GM18907 (cell line): ENCODE results near the gene VRK1.

Source experiments
- ATAC-seq: cut with Tn5 transposase; IDR thresholded peaks from one replicate; pipeline ENCODE4 v1.9.1; 2021; ENCODE audit warnings: mild to moderate bottlenecking, moderate library complexity; ENCODE audit not compliant: unreplicated experiment

The VRK1 gene

DNA sequence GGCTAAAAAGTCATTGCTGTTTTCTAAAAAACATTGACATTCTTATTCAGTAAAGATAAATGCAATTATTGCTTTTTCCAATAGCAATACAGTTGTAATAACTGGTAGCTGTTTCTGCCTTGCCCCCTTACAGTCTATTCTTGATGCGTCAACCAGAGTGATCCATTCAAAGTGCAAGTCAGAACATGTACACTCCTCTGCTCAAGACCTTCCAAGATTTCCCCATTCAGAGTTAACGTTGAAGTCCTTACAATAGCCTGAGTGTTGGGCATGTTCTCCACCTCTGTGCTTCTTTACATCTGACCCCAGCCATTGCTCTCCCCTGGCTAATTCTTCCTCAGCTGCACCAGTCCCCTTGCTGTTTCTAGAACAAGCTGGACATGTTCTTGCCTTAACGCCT is 24.3 kb downstream of the VRK1 start:
- ATAC-seq, result no peak

DNA sequence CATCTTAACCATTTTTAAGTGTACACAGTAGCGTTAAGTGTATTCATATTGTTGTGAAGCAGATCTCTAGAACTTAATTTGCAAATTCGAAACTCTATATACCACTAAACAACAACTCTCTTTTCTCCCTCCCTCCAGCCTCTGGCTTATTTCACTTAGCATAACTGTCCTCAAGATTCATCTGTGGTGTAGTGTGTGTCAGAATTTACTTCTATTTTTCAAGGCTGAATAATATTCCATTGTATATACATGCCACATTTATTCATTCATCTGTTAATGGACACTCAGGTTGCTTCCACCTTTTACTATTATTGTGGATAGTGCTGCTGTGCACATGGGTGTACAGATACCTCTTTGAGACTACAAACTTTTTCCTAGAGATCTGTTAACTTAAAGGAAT is 26.5 kb downstream of the VRK1 start:
- ATAC-seq, result no peak

DNA sequence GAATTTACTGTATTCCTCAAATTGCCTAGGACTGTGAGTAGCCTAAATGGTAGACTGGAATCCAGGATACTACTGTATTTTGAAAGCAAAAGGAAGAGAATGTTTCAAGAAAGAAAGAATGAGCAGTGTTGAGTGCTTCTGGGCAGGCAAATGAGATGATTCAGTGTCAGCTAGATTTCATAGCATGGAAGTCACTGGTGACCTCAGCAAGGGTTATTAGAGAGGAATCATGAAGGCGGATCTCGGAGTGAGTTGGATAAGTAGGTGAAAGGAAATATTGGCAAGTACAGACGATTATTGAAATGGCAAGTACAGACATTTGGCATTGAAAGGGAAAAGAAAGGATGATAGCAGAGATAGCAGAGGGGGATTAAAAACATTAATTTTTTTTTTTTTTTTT is 27.1 kb downstream of the VRK1 start:
- no peak for ATAC-seq

DNA sequence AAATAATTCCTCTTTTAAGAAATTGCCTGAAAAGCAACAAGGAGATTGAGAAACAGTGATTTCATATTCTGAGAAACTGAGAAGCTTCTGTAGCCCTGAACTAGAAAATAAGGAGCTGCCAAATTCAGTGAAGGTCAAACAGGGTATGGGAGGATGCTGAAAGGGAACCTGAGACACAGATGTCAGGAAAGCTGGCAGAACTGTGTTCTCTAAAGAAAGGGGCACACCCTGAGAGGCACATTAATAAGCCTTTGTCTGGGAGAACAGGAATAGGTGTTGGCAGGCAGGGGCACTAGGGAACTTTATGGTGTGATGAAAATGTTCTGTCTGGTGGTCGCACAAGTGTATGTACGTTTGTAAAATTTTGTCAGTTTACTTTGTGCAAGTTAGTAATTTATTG is 29.6 kb downstream of the VRK1 start:
- ATAC-seq, result no peak

DNA sequence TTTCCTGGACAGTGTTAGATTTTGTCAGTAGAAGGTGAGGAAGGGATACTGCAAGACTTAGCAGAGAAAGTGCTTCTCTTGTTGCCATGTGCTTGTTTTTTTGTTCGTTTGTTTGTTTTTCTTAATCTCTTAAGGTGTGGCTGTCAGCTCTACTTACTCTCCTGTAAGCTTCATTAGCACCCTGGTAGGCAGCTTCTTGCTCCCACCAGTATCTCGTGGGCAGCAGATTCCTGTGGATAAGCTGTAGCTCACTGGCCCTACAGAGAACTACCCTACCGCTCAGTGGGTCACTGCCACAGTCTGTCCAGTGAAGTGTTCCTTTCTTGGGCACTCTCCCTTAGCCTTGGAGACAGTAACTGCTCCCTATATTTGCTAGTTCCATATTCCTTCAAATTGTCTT is 30.1 kb downstream of the VRK1 start:
- no peak for ATAC-seq

DNA sequence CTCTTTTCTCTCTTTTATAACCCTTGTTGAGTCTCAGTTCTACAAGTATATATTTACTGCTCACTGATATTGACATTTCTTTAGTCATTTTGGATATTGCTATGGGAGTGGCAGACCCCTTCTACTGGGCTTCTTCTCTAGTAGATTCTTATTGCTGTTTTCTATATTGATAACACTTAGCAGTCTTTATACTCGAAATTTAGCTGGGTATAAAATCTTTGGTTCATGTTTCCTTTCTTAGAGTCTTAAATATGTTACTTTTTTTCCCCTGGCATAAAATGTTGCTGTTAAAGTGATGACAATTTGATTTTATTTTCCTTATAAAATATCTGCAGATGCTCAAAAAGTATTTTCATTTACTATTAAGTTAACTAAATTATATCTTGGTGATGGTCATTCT is 32.6 kb downstream of the VRK1 start:
- no peak for ATAC-seq

DNA sequence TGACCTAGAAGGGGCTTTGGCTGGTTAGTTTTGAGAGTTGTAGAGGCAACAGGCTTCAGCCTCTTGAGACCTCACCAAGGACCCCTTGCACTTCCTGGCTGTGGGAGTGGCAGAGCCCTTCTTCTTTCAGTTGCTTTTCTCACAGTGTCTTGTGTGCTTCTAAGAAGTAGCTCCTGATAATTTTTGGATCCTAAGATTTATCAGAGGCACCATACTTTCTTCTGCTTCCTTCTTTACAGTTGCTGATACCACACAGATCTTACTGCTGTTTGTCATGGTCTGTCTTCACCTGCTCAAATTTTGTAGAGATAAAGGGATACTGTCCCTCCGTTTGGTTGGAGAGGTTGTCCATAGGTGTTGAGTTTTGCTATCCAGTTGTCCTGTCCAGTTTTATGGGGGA is 33.8 kb downstream of the VRK1 start:
- no peak for ATAC-seq

DNA sequence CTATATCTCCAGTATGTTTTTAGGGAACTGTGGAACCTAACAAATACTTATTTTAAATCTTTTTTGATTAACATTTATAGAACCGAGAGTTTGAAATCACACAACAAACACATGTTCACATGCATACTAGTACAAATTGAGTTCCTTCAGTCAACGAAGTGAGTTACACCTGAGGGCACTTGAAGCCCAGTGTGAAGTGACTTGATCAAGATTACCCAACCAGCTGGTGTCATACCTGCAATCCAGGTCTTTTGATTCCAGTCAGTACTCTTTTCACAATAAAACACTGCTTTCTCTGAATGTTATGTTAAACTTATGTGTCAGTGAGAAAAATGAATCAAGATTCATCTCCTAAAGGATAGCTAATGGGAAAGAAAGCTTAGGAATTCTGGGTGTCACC is 35.2 kb downstream of the VRK1 start:
- no peak for ATAC-seq

DNA sequence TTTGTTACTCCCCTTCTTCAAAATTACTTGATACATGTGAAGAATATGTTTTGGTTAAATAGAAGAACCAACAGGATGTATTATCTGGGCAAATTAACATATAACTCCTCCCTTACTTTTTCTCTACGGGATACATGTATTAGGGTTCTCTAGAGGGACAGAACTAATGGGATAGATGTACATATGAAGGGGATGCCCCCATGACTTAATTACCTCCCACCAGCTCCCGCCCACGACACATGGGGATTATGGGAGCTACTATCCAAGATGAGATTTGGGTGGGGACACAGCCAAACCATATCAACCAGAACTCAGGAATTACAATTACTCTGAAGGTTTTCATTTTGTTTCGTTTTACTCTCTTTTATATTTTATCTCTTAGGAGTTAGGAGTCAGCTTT is 41.3 kb downstream of the VRK1 start:
- ATAC-seq, result no peak

DNA sequence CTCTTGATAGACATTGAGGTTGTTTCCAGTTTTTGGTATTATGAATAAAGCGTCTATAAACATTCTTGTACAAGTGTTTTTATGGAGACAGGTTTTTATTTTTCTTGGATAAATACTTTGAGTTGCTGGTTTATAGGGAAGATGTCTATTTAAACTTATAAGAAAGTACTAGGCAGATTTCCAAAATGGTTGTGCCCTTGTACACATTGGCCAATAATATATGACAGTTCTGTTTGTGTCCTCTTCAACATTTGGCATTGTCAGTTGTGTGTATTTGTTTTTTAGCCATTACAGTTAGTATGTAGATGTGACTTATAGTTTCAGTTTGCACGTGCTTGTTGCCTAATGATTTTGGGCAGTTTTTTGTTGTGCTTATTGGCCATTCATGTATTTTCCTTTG is 42.1 kb downstream of the VRK1 start:
- no peak for ATAC-seq

DNA sequence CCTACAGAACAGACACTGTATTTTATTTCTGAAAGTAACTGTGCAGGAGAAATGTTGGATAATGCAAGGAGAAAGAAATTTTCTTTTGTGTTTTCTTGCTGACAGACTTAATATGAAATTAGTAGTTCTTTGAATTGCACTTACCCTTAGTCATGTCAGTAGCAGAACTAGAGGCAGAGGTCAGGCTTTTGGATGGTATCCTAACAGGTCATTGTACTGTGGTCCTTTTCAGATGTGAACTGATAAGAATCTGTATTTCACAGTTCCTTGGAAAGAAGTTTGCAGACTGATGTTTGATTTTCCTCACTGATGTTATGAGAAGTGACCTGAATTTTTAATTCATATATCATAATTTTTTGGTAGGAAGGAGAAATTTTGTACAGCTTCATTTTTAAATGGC is 46.0 kb downstream of the VRK1 start:
- no peak for ATAC-seq

DNA sequence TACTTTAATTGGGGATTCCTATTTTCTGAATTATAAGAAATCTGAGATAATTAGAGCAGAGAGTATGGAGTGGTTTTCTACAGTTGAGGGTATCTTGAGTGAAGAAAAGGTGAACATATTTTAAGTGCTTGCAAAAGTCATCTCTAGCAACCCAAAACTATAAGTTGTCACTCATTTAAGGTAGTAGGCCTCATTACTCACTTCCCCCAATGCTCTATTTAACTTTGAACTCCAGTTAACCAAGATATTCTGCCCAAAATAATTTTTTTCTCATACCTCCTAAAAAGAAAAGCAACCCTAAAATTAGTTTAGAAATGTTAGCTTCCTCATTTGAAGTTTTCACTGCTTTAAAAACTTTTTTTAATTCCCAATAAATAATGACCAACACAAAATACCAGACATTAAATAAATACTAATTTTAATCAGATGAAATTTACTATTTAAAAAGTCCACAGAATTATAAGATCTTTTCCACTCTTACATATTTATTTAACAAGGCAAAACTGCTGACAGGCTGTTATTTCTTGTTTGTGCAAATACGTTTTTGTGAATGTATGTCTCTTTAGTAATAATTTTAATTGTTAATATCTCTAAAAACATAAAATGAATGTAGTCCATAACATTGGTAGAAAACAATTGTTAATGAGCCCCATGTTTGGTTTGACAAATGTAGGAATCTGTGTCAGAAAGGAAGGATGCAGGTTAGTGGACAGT is 47.8 kb downstream of the VRK1 start:
- ATAC-seq, result no peak

DNA sequence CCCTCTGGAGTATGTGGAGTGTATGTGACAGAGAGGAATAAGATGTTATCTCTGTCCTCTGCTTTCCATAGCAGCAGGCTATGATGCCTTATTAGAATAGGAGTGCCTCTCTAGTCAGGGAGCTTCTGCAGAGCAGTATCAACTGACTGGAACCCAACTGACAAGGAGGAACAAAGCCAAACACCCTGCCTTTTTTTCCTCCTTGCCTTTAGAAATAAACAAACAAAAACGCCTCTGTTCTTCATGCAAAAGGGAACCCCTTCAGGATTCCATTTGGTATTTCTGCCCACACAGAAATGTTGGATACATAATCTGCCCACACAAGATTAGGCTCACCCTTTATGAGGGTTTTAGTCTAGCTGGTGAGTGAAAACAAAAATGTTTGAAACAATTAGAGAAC is 50.3 kb downstream of the VRK1 start:
- ATAC-seq, result no peak

DNA sequence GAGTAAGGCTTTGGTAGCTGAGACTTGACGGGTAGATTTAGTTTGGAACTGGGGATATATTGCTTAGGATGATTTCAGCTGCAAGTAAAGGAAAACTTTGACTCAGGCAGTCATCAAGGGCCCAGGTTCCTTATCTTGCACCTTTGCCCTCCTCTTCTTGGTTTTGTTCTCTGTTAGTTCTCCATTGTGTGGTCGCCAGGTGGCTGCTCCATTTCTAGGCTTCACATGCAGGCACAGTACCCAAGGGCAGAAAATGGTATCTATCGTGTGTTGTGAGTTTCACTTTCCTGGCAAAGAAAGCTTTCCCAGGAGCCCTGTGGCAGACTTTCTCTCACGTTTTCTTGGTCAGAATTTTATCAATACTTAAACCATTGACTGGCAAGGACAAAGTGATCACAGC is 50.8 kb downstream of the VRK1 start:
- no peak for ATAC-seq

DNA sequence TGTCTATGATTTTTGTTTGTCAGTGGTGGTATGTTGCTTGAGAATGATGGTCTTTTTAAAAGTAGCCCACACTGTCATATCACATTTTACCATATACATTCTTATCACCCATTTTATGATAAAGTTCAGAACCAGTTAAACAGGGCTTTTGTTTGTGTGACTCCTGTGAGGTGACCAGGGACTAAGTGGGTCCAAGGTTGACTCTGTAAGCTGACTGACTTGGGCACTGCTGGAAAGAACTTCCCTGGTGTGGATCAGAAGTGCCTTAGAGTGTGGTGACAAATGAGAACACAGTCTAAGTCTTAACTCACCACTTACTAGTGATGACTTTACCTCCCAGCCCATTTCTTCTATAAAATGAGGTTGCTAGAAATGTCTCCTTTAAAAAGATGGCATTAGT is 52.6 kb downstream of the VRK1 start:
- ATAC-seq, result no peak

DNA sequence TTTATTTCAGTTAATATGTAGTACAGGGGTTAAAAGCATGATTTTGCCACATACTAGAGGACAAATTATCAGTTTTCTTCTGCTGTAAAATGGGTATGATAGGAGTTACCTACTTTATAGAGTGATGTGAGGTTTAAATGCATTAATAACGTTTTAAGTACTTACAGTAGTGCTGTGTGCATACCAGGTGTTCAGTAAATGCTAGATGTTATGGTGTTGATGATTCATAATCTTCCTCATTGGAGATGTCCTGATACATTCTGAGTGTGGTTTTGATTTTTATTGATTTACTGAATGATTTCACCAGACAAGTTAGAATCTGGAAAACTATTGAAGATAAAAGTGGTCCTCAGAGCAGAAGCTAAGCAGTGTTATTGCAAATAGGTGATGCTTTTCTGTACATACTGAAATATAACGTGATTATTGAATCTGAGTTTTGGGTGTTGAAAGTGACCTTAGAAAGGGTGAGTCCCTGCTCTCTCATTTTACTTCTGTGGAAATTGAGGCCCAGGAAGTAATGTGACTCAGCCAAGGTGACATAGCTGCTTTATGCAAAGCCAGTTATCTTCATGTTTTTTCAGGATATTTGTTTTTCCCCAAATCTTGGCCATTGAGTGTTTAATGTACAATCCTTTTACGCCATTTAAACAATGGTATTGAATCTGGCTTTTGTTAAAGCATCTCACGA is 54.7 kb downstream of the VRK1 start:
- no peak for ATAC-seq

DNA sequence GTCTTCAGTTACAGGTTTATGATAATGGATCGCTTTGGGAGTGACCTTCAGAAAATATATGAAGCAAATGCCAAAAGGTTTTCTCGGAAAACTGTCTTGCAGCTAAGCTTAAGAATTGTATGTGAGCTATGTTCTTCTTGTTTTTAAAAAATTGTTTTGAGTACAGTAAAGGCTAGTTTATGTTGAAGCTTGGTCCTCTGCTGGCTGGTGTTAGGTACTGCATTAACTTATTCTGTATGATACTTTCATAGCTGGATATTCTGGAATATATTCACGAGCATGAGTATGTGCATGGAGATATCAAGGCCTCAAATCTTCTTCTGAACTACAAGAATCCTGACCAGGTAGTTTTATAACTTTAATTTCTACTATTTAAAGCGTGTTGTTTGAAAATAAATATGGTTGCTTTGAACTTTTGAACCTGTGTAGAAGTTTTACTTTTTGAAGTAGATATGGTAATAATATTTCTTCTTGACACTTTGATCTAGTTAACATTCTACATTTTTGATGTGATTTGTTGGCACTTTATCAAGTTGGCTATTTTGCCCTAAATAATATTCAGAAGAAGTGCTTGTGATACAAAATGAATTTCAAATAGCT is 55.7 kb downstream of the VRK1 start:
- peak; percentile 55 for ATAC-seq

DNA sequence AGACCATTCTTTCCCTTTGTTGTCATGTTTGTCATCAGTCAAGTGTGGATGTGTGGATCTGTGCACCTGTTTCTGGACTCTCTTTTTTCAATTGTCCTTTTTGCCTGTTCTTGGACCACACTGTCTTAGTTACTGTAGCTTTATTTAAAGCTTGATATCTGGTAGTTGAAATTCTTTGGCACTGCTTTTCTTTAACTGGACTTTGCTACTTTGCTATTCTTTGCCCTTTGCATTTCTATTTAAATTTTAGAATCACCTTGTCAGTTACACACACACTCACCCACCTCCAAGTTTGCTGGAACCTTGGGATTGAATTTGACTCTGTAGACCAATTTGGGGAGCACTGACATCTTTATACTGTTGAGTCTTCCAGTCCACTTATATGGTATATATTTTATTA is 61.5 kb downstream of the VRK1 start:
- no peak for ATAC-seq

DNA sequence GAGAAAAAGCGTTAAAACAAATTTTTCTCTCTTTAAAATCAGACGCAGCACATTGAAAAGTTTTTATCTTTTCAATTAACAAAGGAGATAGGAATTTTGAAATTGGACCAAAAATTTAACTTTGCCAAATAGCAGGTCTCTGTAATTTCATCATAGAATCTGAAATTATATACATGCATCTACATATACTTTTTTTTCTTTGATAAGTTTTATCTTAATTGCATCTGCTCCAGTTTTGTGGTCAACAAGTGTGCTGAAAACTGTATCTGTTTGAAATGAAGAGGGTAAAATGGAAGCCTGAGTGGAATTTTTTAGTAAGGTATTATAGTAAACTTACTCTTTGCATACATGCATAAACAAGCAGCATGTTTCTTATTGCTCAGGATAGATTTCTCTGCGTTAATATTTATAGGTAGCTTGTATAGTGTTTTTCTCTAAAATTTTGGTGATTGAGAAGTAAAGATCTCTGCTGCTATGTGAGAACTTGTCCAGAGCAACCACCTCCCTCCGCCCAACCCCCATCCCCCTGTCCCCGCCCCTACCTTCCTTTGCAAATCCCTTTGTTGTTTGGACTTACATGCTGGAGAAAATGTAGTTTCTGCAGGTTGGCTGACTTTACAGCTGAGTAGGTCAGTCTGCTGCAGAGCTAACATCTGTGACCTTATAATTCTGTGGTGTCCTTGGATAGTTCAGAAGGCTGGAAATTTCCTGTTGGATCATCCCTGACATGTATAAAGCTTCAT is 64.6 kb downstream of the VRK1 start:
- no peak for ATAC-seq

DNA sequence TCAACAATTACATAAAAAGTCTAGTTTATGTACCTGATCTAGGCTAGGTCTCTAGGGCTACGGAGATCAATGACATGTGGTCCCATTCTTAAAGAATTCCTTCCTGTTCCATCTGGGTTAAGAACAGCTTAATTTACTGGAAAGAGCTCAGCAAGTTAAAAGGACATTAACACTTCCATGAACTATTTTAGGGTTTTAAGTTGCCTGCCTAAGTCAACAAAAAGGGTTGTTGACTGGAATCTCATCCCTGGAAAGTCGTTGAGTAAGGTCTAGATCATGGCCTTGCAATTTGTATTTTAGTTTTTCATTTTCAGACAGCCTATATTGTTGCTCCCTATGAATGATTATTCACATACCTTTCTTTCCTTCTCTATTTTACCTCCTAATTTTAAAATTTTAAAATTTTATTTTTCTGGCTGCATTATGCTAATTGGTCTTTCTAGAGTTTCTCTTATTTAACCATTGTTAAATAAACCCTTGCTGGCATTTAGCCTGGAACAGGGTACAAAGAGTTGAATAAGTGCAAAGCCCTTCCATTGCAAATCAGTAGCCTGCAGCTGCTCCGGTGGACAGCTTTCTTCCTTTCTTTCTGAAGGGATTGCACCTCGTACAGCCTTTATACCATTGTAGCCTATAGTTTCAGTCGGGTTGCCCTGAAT is 66.3 kb downstream of the VRK1 start:
- no peak for ATAC-seq

DNA sequence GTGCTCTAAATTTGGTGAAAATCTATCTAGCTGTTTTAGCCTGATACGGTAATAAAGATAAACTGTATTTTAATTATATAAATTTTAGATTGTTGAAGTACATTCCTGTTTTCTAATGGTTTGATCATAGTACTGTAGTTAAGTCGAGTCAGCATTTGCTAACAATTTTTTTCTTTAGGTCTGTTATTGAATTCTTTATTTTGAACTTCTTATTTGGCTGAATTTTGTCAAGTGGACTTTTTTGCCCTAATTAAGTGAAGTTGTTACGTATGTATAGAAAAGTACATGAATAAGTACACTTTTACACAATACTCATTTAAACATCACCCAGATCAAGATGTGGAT is 66.8 kb downstream of the VRK1 start:
- no peak for ATAC-seq
